IMR-90 (cell line): ENCODE data around the gene MRPL28. TPM values are rescaled to one million over a fixed set of nuclear protein-coding genes. Genes with fewer than 3 reads are reported as not detected.

Experiments
- ATAC-seq: fragments of 200-7000 bp; cut with Tn5 transposase; 2 replicates; pipeline ENCODE4 v1.9.1; 2020; ENCODE audit warnings: low read depth, mild to moderate bottlenecking, moderate library complexity
- BruUV-seq: library from RNA; stranded (reverse); fragments of 400-500 nt; replicated peaks from 2 replicates; lab custom pipeline; 2021; lab: Mats Ljungman, UMichigan
- CTCF ChIA-PET: fragments of 300-600 bp; formaldehyde crosslinking; extraction: SDS; loops from one replicate; lab custom pipeline; 2021; ENCODE audit warnings: antibody characterized with exemption; lab: Yijun Ruan, JAX
- POLR2A ChIA-PET: fragments of 300-600 bp; sonication (Branson Sonifier 250); formaldehyde crosslinking; loops from one replicate; lab custom pipeline; 2022; ENCODE audit warnings: antibody characterized with exemption; ENCODE audit not compliant: unreplicated experiment; lab: Charles Lee
- DNase-seq: peaks from one replicate; pipeline ENCODE4 v3.0.0; 2013
- H2AFZ ChIP-seq: replicated peaks from 2 replicates; pipeline ENCODE3; 2013; ENCODE audit warnings: low read length, mild to moderate bottlenecking; ENCODE audit not compliant: poor library complexity
- H2AK5ac ChIP-seq: 2 replicates; pipeline ENCODE4 v1.6.1; 2013; ENCODE audit warnings: low read depth, low read length, inconsistent platforms
- H2AK9ac ChIP-seq: replicated peaks from 2 replicates; pipeline ENCODE3; 2013; ENCODE audit warnings: mild to moderate bottlenecking, low read depth, low read length, moderate library complexity; ENCODE audit not compliant: poor library complexity
- H2BK120ac ChIP-seq: 2 replicates; pipeline ENCODE4 v1.6.1; 2013; ENCODE audit warnings: low read depth, low read length, inconsistent platforms
- H2BK15ac ChIP-seq: 3 replicates; pipeline ENCODE4 v1.6.1; 2013; ENCODE audit warnings: low read depth, low read length, inconsistent platforms
- H2BK20ac ChIP-seq: 2 replicates; pipeline ENCODE4 v1.6.1; 2013; ENCODE audit warnings: low read depth, mild to moderate bottlenecking, inconsistent platforms, low read length, moderate library complexity
- H2BK5ac ChIP-seq: 2 replicates; pipeline ENCODE4 v1.6.1; 2013; ENCODE audit warnings: mild to moderate bottlenecking, low read depth, low read length, inconsistent platforms; ENCODE audit not compliant: poor library complexity, severe bottlenecking
- H3K14ac ChIP-seq: replicated peaks from 2 replicates; pipeline ENCODE4 v1.6.1; 2013; ENCODE audit warnings: low read depth, low read length, inconsistent platforms
- H3K18ac ChIP-seq: 2 replicates; pipeline ENCODE4 v1.6.1; 2013; ENCODE audit warnings: low read depth, low read length, control low read depth
- H3K23ac ChIP-seq: 2 replicates; pipeline ENCODE4 v1.6.1; 2013; ENCODE audit warnings: low read depth, low read length, inconsistent platforms
- H3K27ac ChIP-seq: 2 replicates; pipeline ENCODE4 v1.5.1; 2013; ENCODE audit warnings: mild to moderate bottlenecking, control low read depth, low read length; ENCODE audit not compliant: insufficient read depth
- H3K27me3 ChIP-seq: 2 replicates; pipeline ENCODE4 v1.6.1; 2013; ENCODE audit warnings: low read length; ENCODE audit not compliant: control insufficient read depth, insufficient read depth
- H3K36me3 ChIP-seq: 2 replicates; pipeline ENCODE4 v1.6.1; 2013; ENCODE audit warnings: low read length, mixed read lengths; ENCODE audit not compliant: control insufficient read depth, insufficient read depth
- H3K4ac ChIP-seq: 2 replicates; pipeline ENCODE4 v1.6.1; 2013; ENCODE audit warnings: low read depth, low read length, inconsistent platforms
- H3K4me1 ChIP-seq: 2 replicates; pipeline ENCODE4 v1.6.1; 2013; ENCODE audit warnings: low read length, mixed read lengths; ENCODE audit not compliant: control insufficient read depth, insufficient read depth
- H3K4me2 ChIP-seq: 2 replicates; pipeline ENCODE4 v1.6.1; 2013; ENCODE audit warnings: low read depth, mild to moderate bottlenecking, control low read depth, low read length, moderate library complexity
- H3K4me3 ChIP-seq: 2 replicates; pipeline ENCODE4 v1.5.1; 2013; ENCODE audit warnings: low read depth, mild to moderate bottlenecking, control low read depth, low read length, moderate library complexity; ENCODE audit not compliant: insufficient read depth
- H3K56ac ChIP-seq: 2 replicates; pipeline ENCODE4 v1.6.1; 2013; ENCODE audit warnings: low read length, inconsistent platforms; ENCODE audit not compliant: insufficient read depth; ENCODE audit errors: extremely low read depth
- H3K79me1 ChIP-seq, 2 experiments: 2 replicates each; pipeline ENCODE4 v1.6.1; 2013; ENCODE audit warnings: low read length in 2 of 2, inconsistent platforms in 1 of 2, low read depth in 1 of 2
- H3K9ac ChIP-seq: 2 replicates; pipeline ENCODE4 v1.6.1; 2013; ENCODE audit warnings: low read depth, low read length, control low read depth
- H3K9me1 ChIP-seq: 2 replicates; pipeline ENCODE4 v1.6.1; 2013; ENCODE audit warnings: low read length, inconsistent platforms; ENCODE audit not compliant: insufficient read depth
- H3K9me3 ChIP-seq: 2 replicates; pipeline ENCODE4 v1.6.1; 2013; ENCODE audit warnings: low read length; ENCODE audit not compliant: control insufficient read depth, insufficient read depth
- H4K20me1 ChIP-seq: 2 replicates; pipeline ENCODE4 v1.6.1; 2013; ENCODE audit warnings: low read length, inconsistent platforms; ENCODE audit not compliant: insufficient read depth
- H4K5ac ChIP-seq: 2 replicates; pipeline ENCODE4 v1.6.1; 2013; ENCODE audit warnings: mild to moderate bottlenecking, low read depth, low read length, control low read depth
- H4K8ac ChIP-seq, 2 experiments: 2 replicates each; pipeline ENCODE4 v1.6.1; 2013; ENCODE audit warnings: low read depth in 2 of 2, low read length in 2 of 2, control low read depth in 1 of 2, inconsistent platforms in 1 of 2
- H4K91ac ChIP-seq: 2 replicates; pipeline ENCODE4 v1.6.1; 2013; ENCODE audit warnings: low read depth, low read length, inconsistent platforms; ENCODE audit not compliant: insufficient read depth
- BHLHE40 ChIP-seq: fragments of 150-350 bp; IDR thresholded peaks from 2 replicates; pipeline ENCODE4 v1.6.1; 2016; ENCODE audit warnings: mild to moderate bottlenecking, low read depth, low read length
- CEBPB ChIP-seq: IDR thresholded peaks from 2 replicates; pipeline ENCODE4 v1.6.1; 2012; ENCODE audit warnings: low read depth, low read length, improper control_type of control experiment
- CHD1 ChIP-seq: IDR thresholded peaks from 2 replicates; pipeline ENCODE4 v1.6.1; 2012; ENCODE audit warnings: low read depth, low read length, improper control_type of control experiment
- CTCF ChIP-seq: conservative IDR thresholded peaks from 2 replicates; pipeline ENCODE4 v1.5.1; 2012; ENCODE audit warnings: mild to moderate bottlenecking, low read depth, low read length, improper control_type of control experiment
- ELK1 ChIP-seq: fragments of 150-350 bp; IDR thresholded peaks from 2 replicates; pipeline ENCODE4 v1.6.1; 2016; ENCODE audit warnings: low read depth, mild to moderate bottlenecking, low read length, moderate library complexity, borderline replicate concordance
- FOS ChIP-seq: fragments of 150-350 bp; IDR thresholded peaks from 2 replicates; pipeline ENCODE4 v1.6.1; 2016; ENCODE audit warnings: low read depth, low read length
- MAZ ChIP-seq: IDR thresholded peaks from 2 replicates; pipeline ENCODE4 v1.6.1; 2012; ENCODE audit warnings: low read depth, mild to moderate bottlenecking, low read length, improper control_type of control experiment, moderate library complexity, borderline replicate concordance
- MXI1 ChIP-seq: IDR thresholded peaks from 2 replicates; pipeline ENCODE4 v1.6.1; 2012; ENCODE audit warnings: low read depth, mild to moderate bottlenecking, low read length, moderate library complexity, borderline replicate concordance
- NFE2L2 ChIP-seq: fragments of 150-350 bp; IDR thresholded peaks from 2 replicates; pipeline ENCODE4 v1.6.1; 2016; ENCODE audit warnings: low read depth, mild to moderate bottlenecking, low read length
- POLR2A ChIP-seq: IDR thresholded peaks from 2 replicates; pipeline ENCODE4 v1.6.1; 2012; ENCODE audit warnings: mild to moderate bottlenecking, low read depth, low read length
- RAD21 ChIP-seq: IDR thresholded peaks from 2 replicates; pipeline ENCODE4 v1.6.1; 2012; ENCODE audit warnings: low read length, improper control_type of control experiment
- RCOR1 ChIP-seq: IDR thresholded peaks from 2 replicates; pipeline ENCODE4 v1.6.1; 2012; ENCODE audit warnings: mild to moderate bottlenecking, low read length, improper control_type of control experiment; ENCODE audit not compliant: insufficient replicate concordance
- WGBS, 2 experiments: methylation state at CpG; one replicate each; pipeline versions ENCODE4 v1.1.5 to v1.1.7; 2013; ENCODE audit warnings: missing lambda C conversion rate in 2 of 2; ENCODE audit not compliant: insufficient read length in 1 of 2; ENCODE audit errors: extremely low coverage in 2 of 2; 5-methylcytosine and 5-hydroxymethylcytosine counted together
- dilution Hi-C: fragments of 300-500 bp; cut with HindIII; formaldehyde crosslinking; loops from one replicate; pipeline ENCODE4 v1.14.3; 2018; ENCODE audit warnings: low sequenced_read_pairs; ENCODE audit not compliant: unreplicated experiment
- in situ Hi-C: fragments of 300-500 bp; cut with MboI; formaldehyde crosslinking; loops from 3 replicates; pipeline ENCODE4 v1.14.3; 2019; ENCODE audit warnings: low sequenced_read_pairs, inconsistent platforms, mixed read lengths
- intact Hi-C: fragments of 100-400 bp; cut with micrococcal nuclease; formaldehyde crosslinking; loops from 2 replicates; pipeline ENCODE4 v1.10.0; 2022
- polyA plus RNA-seq, 3 experiments: library from polyadenylated mRNA; depleted of rRNA; stranded (reverse); fragments of >200 nt; gene quantifications; 2 replicates each; pipeline ENCODE4 v1.2.3, GENCODE V29; 2012; ENCODE audit warnings: low replicate concordance in 1 of 3
- total RNA-seq: library from RNA; depleted of rRNA; stranded (reverse); fragments of >200 nt; gene quantifications from 2 replicates; pipeline ENCODE4 v1.2.3, GENCODE V29; 2012
- TF ChIP-seq, protein P1 (sequence below): fragments of 150-350 bp; IDR thresholded peaks from 2 replicates; pipeline ENCODE4 v1.6.1; 2017; ENCODE audit warnings: mild to moderate bottlenecking, antibody characterized with exemption, low read length, low read depth

MRPL28 gene
- total and polyA plus RNA-seq, 2 of the 4 experiments (the other 2 are of a cell fraction): 104 to 181 TPM

GRCh38 chr16:351804-352520, 18.4 kb downstream of the MRPL28 start:
- H3K9me1 ChIP-seq: peaks cover 11% of the 10 kb centered on the region
- peak overlapping the region; percentile 89 for H2AFZ ChIP-seq
- DNase-seq (no peak), ATAC-seq (peak; percentile 40)
- H4K8ac ChIP-seq: peak overlapping the region in 1 of 2 experiments; percentile 78; a peak in 2 of 4 replicates
- H3K9me3 ChIP-seq: no peaks in the 10 kb centered on the region
- H3K79me1 ChIP-seq: peaks cover 40 to 47% of the 10 kb centered on the region in 2 experiments
- peaks cover 32% of the 10 kb centered on the region for H4K20me1 ChIP-seq
- H2AK5ac ChIP-seq: peak overlapping the region; percentile 1; the same call in 1 of the 2 replicates
- no TSS peak for BruUV-seq
- POLR2A ChIA-PET: interaction anchor here (0.6 kb wide), 2 partner anchors 21 to 34 kb away, joined by 4 to 9 read pairs; no protein-coding TSS in a partner anchor
- no peak overlapping the region for H2BK5ac ChIP-seq
- H2AK9ac ChIP-seq: peak overlapping the region; percentile 98
- H3K4ac ChIP-seq: peak overlapping the region; percentile 69; the same call in 1 of the 2 replicates
- H3K4me3 ChIP-seq: peak overlapping the region; percentile 57
- no peak overlapping the region for H4K91ac ChIP-seq
- peaks cover 6% of the 10 kb centered on the region; the same call in 1 of the 2 replicates for H3K36me3 ChIP-seq
- intact Hi-C loops (loop anchor here (2.0 kb wide), 1 partner anchor 117 kb away; the partner anchor contains the start of gene FAM234A), in situ Hi-C loops (no loop called here), dilution Hi-C loops (no loop called here)
- 0 out of 2 replicates have a peak overlapping the region, but pooled peaks have one; percentile 31 for H3K14ac ChIP-seq
- peak overlapping the region; percentile 80 for H3K4me2 ChIP-seq
- H3K27me3 ChIP-seq: no peaks in the 10 kb centered on the region
- H3K4me1 ChIP-seq: peaks cover 5% of the 10 kb centered on the region; the same call in 1 of the 2 replicates
- CTCF ChIA-PET: no interaction called here
- no peak overlapping the region for H2BK20ac ChIP-seq
- H2BK120ac ChIP-seq: no peak overlapping the region
- H2BK15ac ChIP-seq: no peak overlapping the region; the same call in 2 of the 3 replicates
- H3K27ac ChIP-seq: peak overlapping the region; percentile 18; the same call in 1 of the 2 replicates
- peak overlapping the region; percentile 38 for H3K56ac ChIP-seq
- 0% methylated on average over 52 of the region's 95 CpGs; no CpG with 5 or more reads in 1 of the 2 experiments for WGBS, 2 experiments
- no peak overlapping the region for H4K5ac ChIP-seq
- no peak overlapping the region for H3K18ac ChIP-seq
- H3K9ac ChIP-seq: peak overlapping the region; percentile 74
- H3K23ac ChIP-seq: no peak overlapping the region; the same call in 1 of the 2 replicates
- TF ChIP-seq MXI1 (peak; percentile 20; the same call in 1 of the 2 replicates), ELK1 (no peak), RCOR1 (no peak), NFE2L2 (no peak), MAZ (no peak), RAD21 (no peak), POLR2A (no peak), BHLHE40 (no peak), CEBPB (no peak), FOS (no peak), CTCF (no peak), CHD1 (no peak)
- TF ChIP-seq, protein P1, sequence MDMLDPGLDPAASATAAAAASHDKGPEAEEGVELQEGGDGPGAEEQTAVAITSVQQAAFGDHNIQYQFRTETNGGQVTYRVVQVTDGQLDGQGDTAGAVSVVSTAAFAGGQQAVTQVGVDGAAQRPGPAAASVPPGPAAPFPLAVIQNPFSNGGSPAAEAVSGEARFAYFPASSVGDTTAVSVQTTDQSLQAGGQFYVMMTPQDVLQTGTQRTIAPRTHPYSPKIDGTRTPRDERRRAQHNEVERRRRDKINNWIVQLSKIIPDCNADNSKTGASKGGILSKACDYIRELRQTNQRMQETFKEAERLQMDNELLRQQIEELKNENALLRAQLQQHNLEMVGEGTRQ: peak; percentile 16; the same call in 1 of the 2 replicates
